ENCODE results near the gene CORO2B. TPM values are rescaled to one million over a fixed set of nuclear protein-coding genes. Genes with fewer than 3 reads are reported as not detected.

The CORO2B gene
- total RNA-seq, 4 donors from 2014 or later, result 1.3 to 3.3 (median 2.3) TPM

GRCh38 chr15:68570974-68571373 is 7.8 kb upstream of the CORO2B start:
- WGBS, result 64% methylated on average over 1 of the region's 1 CpG
- Histone ChIP-seq H3K27ac (no peak overlapping the region), H3K27me3 (peaks cover 16% of the 10 kb centered on the region), H3K4me3 (no peak overlapping the region), H3K9me3 (no peaks in the 10 kb centered on the region), H3K36me3 (no peaks in the 10 kb centered on the region), H3K4me1 (peaks cover 5% of the 10 kb centered on the region)
- DNase-seq (ENCODE audit: low spot score in 2 of 2), result no peak
- TF ChIP-seq CTCF (IDR thresholded peaks at IDR 0.05), result no peak
- TF ChIP-seq EP300 (IDR thresholded peaks at IDR 0.05), result no peak
- TF ChIP-seq POLR2AphosphoS5 (IDR thresholded peaks at IDR 0.05), result no peak

GRCh38 chr15:68571582-68571981 is 7.2 kb upstream of the CORO2B start:
- no peak overlapping the region for H3K4me3 ChIP-seq
- H3K36me3 ChIP-seq, result no peaks in the 10 kb centered on the region
- H3K27me3 ChIP-seq, result peaks cover 16% of the 10 kb centered on the region
- peaks cover 5% of the 10 kb centered on the region for H3K4me1 ChIP-seq
- WGBS, result 65% methylated on average over 4 of the region's 4 CpGs
- no peaks in the 10 kb centered on the region for H3K9me3 ChIP-seq
- H3K27ac ChIP-seq, result no peak overlapping the region
- no peak for DNase-seq (ENCODE audit: low spot score in 2 of 2)
- TF ChIP-seq POLR2AphosphoS5 (IDR thresholded peaks at IDR 0.05) (no peak), CTCF (IDR thresholded peaks at IDR 0.05) (no peak), POLR2A (IDR thresholded peaks at IDR 0.05) (no peak), EP300 (IDR thresholded peaks at IDR 0.05) (no peak)

GRCh38 chr15:68572309-68572708 is 6.5 kb upstream of the CORO2B start:
- WGBS, result 74% methylated on average over 4 of the region's 4 CpGs
- no peaks in the 10 kb centered on the region for H3K36me3 ChIP-seq
- no peak for TF ChIP-seq POLR2AphosphoS5 (IDR thresholded peaks at IDR 0.05)
- no peak for TF ChIP-seq EP300 (IDR thresholded peaks at IDR 0.05)
- TF ChIP-seq POLR2A (IDR thresholded peaks at IDR 0.05), result no peak
- no peak for TF ChIP-seq CTCF (IDR thresholded peaks at IDR 0.05)

GRCh38 chr15:68572921-68573320 is 5.9 kb upstream of the CORO2B start:
- TF ChIP-seq EP300 (IDR thresholded peaks at IDR 0.05) (no peak), CTCF (IDR thresholded peaks at IDR 0.05) (no peak), POLR2AphosphoS5 (IDR thresholded peaks at IDR 0.05) (no peak), POLR2A (IDR thresholded peaks at IDR 0.05) (no peak)
- Histone ChIP-seq H3K36me3 (no peaks in the 10 kb centered on the region), H3K9me3 (no peaks in the 10 kb centered on the region), H3K27me3 (peaks cover 16% of the 10 kb centered on the region), H3K4me3 (no peak overlapping the region), H3K4me1 (peaks cover 12% of the 10 kb centered on the region), H3K27ac (no peak overlapping the region)
- WGBS, result 62% methylated on average over 6 of the region's 6 CpGs
- no peak for DNase-seq (ENCODE audit: low spot score in 2 of 2)

More at GRCh38 chr15:68572309-68572708, 6.5 kb upstream of the CORO2B start:
- Histone ChIP-seq H3K4me1 (peaks cover 6% of the 10 kb centered on the region), H3K27me3 (peaks cover 16% of the 10 kb centered on the region), H3K27ac (no peak overlapping the region), H3K4me3 (no peak overlapping the region), H3K9me3 (no peaks in the 10 kb centered on the region)
- no peak for DNase-seq (ENCODE audit: low spot score in 2 of 2)

- no peaks in the 10 kb centered on the region for H3K9me3 ChIP-seq
- H3K4me1 ChIP-seq, result peaks cover 21% of the 10 kb centered on the region
- peaks cover 16% of the 10 kb centered on the region for H3K27me3 ChIP-seq
Measured at GRCh38 chr15:68574046-68574445, 4.7 kb upstream of the CORO2B start.

More at GRCh38 chr15:68574046-68574445, 4.7 kb upstream of the CORO2B start:
- Histone ChIP-seq H3K36me3 (no peaks in the 10 kb centered on the region), H3K4me3 (no peak overlapping the region), H3K27ac (no peak overlapping the region)
- TF ChIP-seq EP300 (IDR thresholded peaks at IDR 0.05) (no peak), POLR2A (IDR thresholded peaks at IDR 0.05) (no peak), POLR2AphosphoS5 (IDR thresholded peaks at IDR 0.05) (no peak), CTCF (IDR thresholded peaks at IDR 0.05) (no peak)
- 78% methylated on average over 4 of the region's 4 CpGs for WGBS
- DNase-seq (ENCODE audit: low spot score in 2 of 2), result no peak
